ENCODE data around the gene RRM1. TPM values are rescaled to one million over a fixed set of nuclear protein-coding genes. Genes with fewer than 3 reads are reported as not detected.
"Not testable (repeated sequence)": the region's sequence is repeated elsewhere in the genome, so short reads cannot be mapped to it uniquely, and the experiment has no call there.

Gene RRM1
- total RNA-seq, 1 donor from 2014 or later: 58.5 TPM

DNA sequence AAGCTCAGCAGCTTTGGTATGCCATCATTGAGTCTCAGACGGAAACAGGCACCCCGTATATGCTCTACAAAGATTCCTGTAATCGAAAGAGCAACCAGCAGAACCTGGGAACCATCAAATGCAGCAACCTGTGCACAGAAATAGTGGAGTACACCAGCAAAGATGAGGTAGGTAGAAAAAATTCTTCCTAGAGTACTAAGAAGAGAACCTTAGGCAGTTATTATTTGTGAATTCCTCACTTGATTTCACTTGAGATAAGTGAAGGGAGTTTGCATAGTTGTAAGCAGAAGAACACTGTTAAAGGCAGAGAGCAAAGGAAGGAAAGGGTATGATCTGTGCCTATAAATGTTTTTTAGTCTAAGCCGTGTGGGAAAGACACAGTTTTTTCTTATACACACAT lies 28.6 kb downstream of the RRM1 start:
- peaks cover 22 to 53% (median 53%) of the 10 kb centered on the region in 3 donors for H3K36me3 ChIP-seq (ENCODE audit: control insufficient read depth in 3 of 3, insufficient read depth in 3 of 3, low read length in 3 of 3)
- H3K27ac ChIP-seq (ENCODE audit: low read depth, low read length): no peak overlapping the region
- H3K9ac ChIP-seq (ENCODE audit: low read depth in 1 of 3, low read length in 3 of 3): no peak overlapping the region
- H3K27me3 ChIP-seq (ENCODE audit: control insufficient read depth in 3 of 3, insufficient read depth in 3 of 3, low read length in 3 of 3): no peaks in the 10 kb centered on the region
- H3K4me3 ChIP-seq (ENCODE audit: low read length in 3 of 3): no peak overlapping the region
- H3K4me1 ChIP-seq (ENCODE audit: control insufficient read depth in 3 of 3, insufficient read depth in 3 of 3, low read length in 3 of 3): no peaks in the 10 kb centered on the region
- H3K9me3 ChIP-seq (ENCODE audit: control insufficient read depth in 3 of 3, low read length in 3 of 3): no peaks in the 10 kb centered on the region

- H3K36me3 ChIP-seq (ENCODE audit: control insufficient read depth in 3 of 3, insufficient read depth in 3 of 3, low read length in 3 of 3): peaks cover 22 to 52% (median 49%) of the 10 kb centered on the region in 3 donors
- H3K4me3 ChIP-seq (ENCODE audit: low read length in 3 of 3): no peak overlapping the region
- no peaks in the 10 kb centered on the region for H3K27me3 ChIP-seq (ENCODE audit: control insufficient read depth in 3 of 3, insufficient read depth in 3 of 3, low read length in 3 of 3)
- H3K4me1 ChIP-seq (ENCODE audit: control insufficient read depth in 3 of 3, insufficient read depth in 3 of 3, low read length in 3 of 3): no peaks in the 10 kb centered on the region
- H3K27ac ChIP-seq (ENCODE audit: low read depth, low read length): no peak overlapping the region
- no peak overlapping the region for H3K9ac ChIP-seq (ENCODE audit: low read depth in 1 of 3, low read length in 3 of 3)
- H3K9me3 ChIP-seq (ENCODE audit: control insufficient read depth in 3 of 3, low read length in 3 of 3): no peaks in the 10 kb centered on the region
Observed at GRCh38 chr11:4125141-4125540, 30.5 kb downstream of the RRM1 start.

DNA sequence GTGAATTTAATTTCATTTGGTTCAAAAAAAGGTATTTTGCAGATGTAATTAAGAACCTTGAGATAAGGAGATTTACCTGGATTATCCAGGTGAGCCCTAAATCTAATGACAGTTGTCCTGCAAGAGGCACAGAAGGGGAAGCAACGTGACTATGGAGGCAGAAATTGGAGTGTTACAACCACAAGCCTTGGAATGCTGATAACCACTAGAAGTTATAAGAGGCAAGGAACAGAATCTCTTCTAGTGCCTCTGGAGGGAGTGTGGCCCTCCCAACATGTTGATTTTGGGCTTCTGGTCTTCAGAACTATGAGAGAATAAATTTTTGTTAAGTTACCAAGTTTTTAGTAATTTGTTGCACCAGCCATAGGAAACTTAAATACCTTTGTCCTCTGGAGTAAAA lies 32.8 kb downstream of the RRM1 start:
- no peak overlapping the region for H3K9ac ChIP-seq (ENCODE audit: low read depth in 1 of 3, low read length in 3 of 3)
- no peaks in the 10 kb centered on the region for H3K27me3 ChIP-seq (ENCODE audit: control insufficient read depth in 3 of 3, insufficient read depth in 3 of 3, low read length in 3 of 3)
- no peaks in the 10 kb centered on the region for H3K9me3 ChIP-seq (ENCODE audit: control insufficient read depth in 3 of 3, low read length in 3 of 3)
- no peak overlapping the region for H3K4me3 ChIP-seq (ENCODE audit: low read length in 3 of 3)
- no peaks in the 10 kb centered on the region for H3K4me1 ChIP-seq (ENCODE audit: control insufficient read depth in 3 of 3, insufficient read depth in 3 of 3, low read length in 3 of 3)
- H3K27ac ChIP-seq (ENCODE audit: low read depth, low read length): no peak overlapping the region
- peaks cover 22 to 47% (median 44%) of the 10 kb centered on the region in 3 donors for H3K36me3 ChIP-seq (ENCODE audit: control insufficient read depth in 3 of 3, insufficient read depth in 3 of 3, low read length in 3 of 3)

DNA sequence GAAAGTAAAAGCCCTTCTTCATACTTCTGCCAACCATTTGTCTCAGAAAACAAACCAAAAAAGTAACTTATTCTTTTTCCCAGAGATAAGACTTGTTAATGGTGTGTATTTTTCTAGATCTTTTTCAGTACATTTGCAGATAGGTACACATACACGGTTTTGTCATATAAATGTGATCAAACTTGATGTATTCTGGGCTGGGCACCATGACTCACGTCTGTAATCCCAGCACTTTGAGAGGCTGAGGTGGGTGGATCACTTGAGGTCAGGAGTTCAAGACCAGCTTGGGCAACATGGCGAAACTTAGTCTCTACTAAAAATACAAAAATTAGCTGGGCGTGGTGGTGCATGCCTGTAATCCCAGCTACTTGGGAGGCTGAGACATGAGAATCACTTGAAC lies 35.6 kb downstream of the RRM1 start:
- peaks cover 16 to 40% (median 38%) of the 10 kb centered on the region in 3 donors for H3K36me3 ChIP-seq (ENCODE audit: control insufficient read depth in 3 of 3, insufficient read depth in 3 of 3, low read length in 3 of 3)

GRCh38 chr11:4134806-4135205 lies 40.2 kb downstream of the RRM1 start:
- no peaks in the 10 kb centered on the region for H3K9me3 ChIP-seq (ENCODE audit: control insufficient read depth in 3 of 3, low read length in 3 of 3)
- H3K36me3 ChIP-seq (ENCODE audit: control insufficient read depth in 3 of 3, insufficient read depth in 3 of 3, low read length in 3 of 3): peaks cover 16 to 48% (median 31%) of the 10 kb centered on the region in 3 donors
- H3K4me1 ChIP-seq (ENCODE audit: control insufficient read depth in 3 of 3, insufficient read depth in 3 of 3, low read length in 3 of 3): no peaks in the 10 kb centered on the region
- no peaks in the 10 kb centered on the region for H3K27me3 ChIP-seq (ENCODE audit: control insufficient read depth in 3 of 3, insufficient read depth in 3 of 3, low read length in 3 of 3)
- H3K4me3 ChIP-seq (ENCODE audit: low read length in 3 of 3): no peak overlapping the region
- H3K9ac ChIP-seq (ENCODE audit: low read depth in 1 of 3, low read length in 3 of 3): no peak overlapping the region
- no peak overlapping the region for H3K27ac ChIP-seq (ENCODE audit: low read depth, low read length)

More for the DNA sequence above, 35.6 kb downstream of the RRM1 start:
- H3K4me1 ChIP-seq (ENCODE audit: control insufficient read depth in 3 of 3, insufficient read depth in 3 of 3, low read length in 3 of 3); H3K9me3 ChIP-seq (ENCODE audit: control insufficient read depth in 3 of 3, low read length in 3 of 3); H3K9ac ChIP-seq (ENCODE audit: low read depth in 1 of 3, low read length in 3 of 3); H3K27ac ChIP-seq (ENCODE audit: low read depth, low read length); H3K4me3 ChIP-seq (ENCODE audit: low read length in 3 of 3); H3K27me3 ChIP-seq (ENCODE audit: control insufficient read depth in 3 of 3, insufficient read depth in 3 of 3, low read length in 3 of 3): not testable (repeated sequence)

- H3K27me3 ChIP-seq (ENCODE audit: control insufficient read depth in 3 of 3, insufficient read depth in 3 of 3, low read length in 3 of 3): no peaks in the 10 kb centered on the region
- H3K9ac ChIP-seq (ENCODE audit: low read depth in 1 of 3, low read length in 3 of 3): no peak overlapping the region
- no peaks in the 10 kb centered on the region for H3K9me3 ChIP-seq (ENCODE audit: control insufficient read depth in 3 of 3, low read length in 3 of 3)
- no peaks in the 10 kb centered on the region for H3K4me1 ChIP-seq (ENCODE audit: control insufficient read depth in 3 of 3, insufficient read depth in 3 of 3, low read length in 3 of 3)
- H3K4me3 ChIP-seq (ENCODE audit: low read length in 3 of 3): no peak overlapping the region
- H3K36me3 ChIP-seq (ENCODE audit: control insufficient read depth in 3 of 3, insufficient read depth in 3 of 3, low read length in 3 of 3): peaks cover 17 to 40% (median 29%) of the 10 kb centered on the region in 3 donors
- H3K27ac ChIP-seq (ENCODE audit: low read depth, low read length): no peak overlapping the region
Observed at GRCh38 chr11:4138497-4138896, 43.9 kb downstream of the RRM1 start.

DNA sequence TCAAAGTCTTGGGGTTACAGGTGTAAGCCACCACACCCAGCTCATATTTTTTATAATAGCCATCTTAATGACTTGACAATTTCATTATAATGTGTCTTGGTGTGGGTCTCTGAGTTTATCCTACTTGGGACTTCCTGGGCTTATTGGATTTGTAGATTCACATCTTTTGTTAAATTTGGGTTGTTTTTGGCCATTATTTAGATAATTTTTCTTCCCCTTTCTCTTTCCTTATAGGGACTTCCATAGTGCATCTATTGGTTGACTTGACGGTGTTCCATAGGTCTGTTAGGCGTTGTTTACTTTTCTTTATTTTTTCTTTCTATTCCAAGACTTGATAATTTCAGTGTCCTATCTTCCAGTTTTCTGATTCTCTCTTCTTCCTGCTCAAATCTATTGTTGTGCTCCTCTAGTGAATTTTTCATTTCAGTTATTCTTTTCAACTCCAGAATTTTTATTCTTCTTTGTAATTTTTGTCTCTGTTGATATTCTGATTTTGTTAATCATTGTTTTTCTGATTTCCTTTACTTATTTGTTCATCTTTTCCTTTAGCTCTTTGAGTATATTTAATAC lies 45.6 kb downstream of the RRM1 start:
- Histone ChIP-seq H3K9me3 (ENCODE audit: control insufficient read depth in 3 of 3, low read length in 3 of 3) (no peaks in the 10 kb centered on the region), H3K9ac (ENCODE audit: low read depth in 1 of 3, low read length in 3 of 3) (no peak overlapping the region), H3K4me1 (ENCODE audit: control insufficient read depth in 3 of 3, insufficient read depth in 3 of 3, low read length in 3 of 3) (no peaks in the 10 kb centered on the region), H3K27ac (ENCODE audit: low read depth, low read length) (no peak overlapping the region), H3K27me3 (ENCODE audit: control insufficient read depth in 3 of 3, insufficient read depth in 3 of 3, low read length in 3 of 3) (no peaks in the 10 kb centered on the region), H3K36me3 (ENCODE audit: control insufficient read depth in 3 of 3, insufficient read depth in 3 of 3, low read length in 3 of 3) (peaks cover 14 to 28% (median 23%) of the 10 kb centered on the region in 3 donors), H3K4me3 (ENCODE audit: low read length in 3 of 3) (no peak overlapping the region)

- Histone ChIP-seq H3K27ac (ENCODE audit: low read depth, low read length) (no peak overlapping the region), H3K27me3 (ENCODE audit: control insufficient read depth in 3 of 3, insufficient read depth in 3 of 3, low read length in 3 of 3) (no peaks in the 10 kb centered on the region), H3K4me3 (ENCODE audit: low read length in 3 of 3) (no peak overlapping the region), H3K9ac (ENCODE audit: low read depth in 1 of 3, low read length in 3 of 3) (no peak overlapping the region), H3K36me3 (ENCODE audit: control insufficient read depth in 3 of 3, insufficient read depth in 3 of 3, low read length in 3 of 3) (no peaks in the 10 kb centered on the region), H3K4me1 (ENCODE audit: control insufficient read depth in 3 of 3, insufficient read depth in 3 of 3, low read length in 3 of 3) (no peaks in the 10 kb centered on the region), H3K9me3 (ENCODE audit: control insufficient read depth in 3 of 3, low read length in 3 of 3) (no peaks in the 10 kb centered on the region)
Observed at GRCh38 chr11:4146070-4146771, 51.6 kb downstream of the RRM1 start.

DNA sequence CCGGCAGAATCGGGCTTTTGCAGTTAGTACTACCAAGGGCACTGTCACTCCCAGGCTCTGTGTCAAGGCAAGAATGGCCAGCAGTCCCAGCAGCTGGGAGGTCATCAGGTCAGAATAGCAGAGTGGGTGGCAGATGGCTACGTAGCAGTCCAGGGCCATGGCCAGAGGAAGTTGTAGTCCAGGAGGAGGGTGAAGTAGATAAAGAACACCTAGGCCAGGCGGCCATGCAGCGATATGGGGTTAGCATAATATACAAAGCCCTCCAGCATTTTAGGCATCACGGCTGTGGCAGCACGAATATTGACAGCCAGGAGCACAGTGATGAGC lies 52.1 kb downstream of the RRM1 start:
- H3K9me3 ChIP-seq (ENCODE audit: control insufficient read depth in 3 of 3, low read length in 3 of 3): no peaks in the 10 kb centered on the region
- no peaks in the 10 kb centered on the region for H3K36me3 ChIP-seq (ENCODE audit: control insufficient read depth in 3 of 3, insufficient read depth in 3 of 3, low read length in 3 of 3)
- no peaks in the 10 kb centered on the region for H3K27me3 ChIP-seq (ENCODE audit: control insufficient read depth in 3 of 3, insufficient read depth in 3 of 3, low read length in 3 of 3)
- no peak overlapping the region for H3K27ac ChIP-seq (ENCODE audit: low read depth, low read length)
- no peak overlapping the region for H3K4me3 ChIP-seq (ENCODE audit: low read length in 3 of 3)
- no peak overlapping the region for H3K9ac ChIP-seq (ENCODE audit: low read depth in 1 of 3, low read length in 3 of 3)
- H3K4me1 ChIP-seq (ENCODE audit: control insufficient read depth in 3 of 3, insufficient read depth in 3 of 3, low read length in 3 of 3): no peaks in the 10 kb centered on the region

- Histone ChIP-seq H3K27me3 (ENCODE audit: control insufficient read depth in 3 of 3, insufficient read depth in 3 of 3, low read length in 3 of 3) (no peaks in the 10 kb centered on the region), H3K9ac (ENCODE audit: low read depth in 1 of 3, low read length in 3 of 3) (no peak overlapping the region), H3K9me3 (ENCODE audit: control insufficient read depth in 3 of 3, low read length in 3 of 3) (no peaks in the 10 kb centered on the region), H3K4me3 (ENCODE audit: low read length in 3 of 3) (no peak overlapping the region), H3K36me3 (ENCODE audit: control insufficient read depth in 3 of 3, insufficient read depth in 3 of 3, low read length in 3 of 3) (no peaks in the 10 kb centered on the region), H3K27ac (ENCODE audit: low read depth, low read length) (no peak overlapping the region), H3K4me1 (ENCODE audit: control insufficient read depth in 3 of 3, insufficient read depth in 3 of 3, low read length in 3 of 3) (no peaks in the 10 kb centered on the region)
Observed at GRCh38 chr11:4154503-4154902, 59.9 kb downstream of the RRM1 start.

All from skeletal muscle tissue (tissue), 4 donors.